OCI-LY1 (cell line): ENCODE measurements around the gene CLTCL1.

Source experiments
- EZH2 ChIP-seq: fragments of 200-600 bp; sonication (generic), shearing (Covaris generic); IDR thresholded peaks from 2 replicates; pipeline ENCODE4 v1.8.0; 2017; ENCODE audit warnings: borderline replicate concordance, mixed run types, mild to moderate bottlenecking, antibody characterized with exemption, low read length, moderate library complexity, mixed read lengths
- TF ChIP-seq, protein P1 (sequence below): fragments of 200-600 bp; sonication (generic), shearing (Covaris generic); IDR thresholded peaks from 2 replicates; pipeline ENCODE4 v1.5.1; 2017; ENCODE audit warnings: mild to moderate bottlenecking, antibody characterized with exemption, low read length, moderate library complexity, mixed read lengths

DNA sequence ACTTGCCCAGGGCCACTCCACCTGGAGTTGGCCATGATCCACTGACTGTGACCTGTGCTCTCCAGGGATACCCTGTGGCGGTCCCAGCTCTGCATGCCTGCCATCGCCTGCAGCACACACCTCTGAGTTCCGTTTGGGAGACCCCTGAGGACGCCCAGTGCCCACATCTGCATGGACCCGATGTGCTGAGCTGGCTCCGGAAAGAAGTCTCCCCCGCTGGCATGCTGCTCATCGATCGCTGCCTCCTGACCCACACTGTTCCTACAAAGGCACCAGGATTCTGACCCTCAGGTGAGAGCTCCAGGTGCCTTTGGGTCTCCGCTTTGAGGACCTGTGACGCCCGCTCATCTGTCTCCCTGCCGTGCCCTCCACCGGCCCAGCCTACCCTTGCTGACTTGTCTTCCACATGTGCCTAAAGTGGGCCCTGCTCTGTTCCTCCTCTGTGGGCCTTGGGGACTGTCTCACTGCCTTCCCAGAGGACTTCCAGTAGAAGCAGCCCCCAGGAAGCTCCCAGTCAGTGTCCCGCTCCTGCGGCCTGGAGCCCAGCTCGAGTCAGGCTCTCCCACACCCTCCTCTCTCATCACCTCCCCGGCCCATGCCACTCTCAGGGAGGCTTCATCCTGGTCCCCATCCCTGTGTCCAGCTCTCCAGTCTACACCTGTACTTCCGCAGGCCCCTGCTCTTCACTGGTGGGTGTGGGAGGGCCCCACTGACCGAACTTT is 107.1 kb downstream of the CLTCL1 start:
- TF ChIP-seq, protein P1, sequence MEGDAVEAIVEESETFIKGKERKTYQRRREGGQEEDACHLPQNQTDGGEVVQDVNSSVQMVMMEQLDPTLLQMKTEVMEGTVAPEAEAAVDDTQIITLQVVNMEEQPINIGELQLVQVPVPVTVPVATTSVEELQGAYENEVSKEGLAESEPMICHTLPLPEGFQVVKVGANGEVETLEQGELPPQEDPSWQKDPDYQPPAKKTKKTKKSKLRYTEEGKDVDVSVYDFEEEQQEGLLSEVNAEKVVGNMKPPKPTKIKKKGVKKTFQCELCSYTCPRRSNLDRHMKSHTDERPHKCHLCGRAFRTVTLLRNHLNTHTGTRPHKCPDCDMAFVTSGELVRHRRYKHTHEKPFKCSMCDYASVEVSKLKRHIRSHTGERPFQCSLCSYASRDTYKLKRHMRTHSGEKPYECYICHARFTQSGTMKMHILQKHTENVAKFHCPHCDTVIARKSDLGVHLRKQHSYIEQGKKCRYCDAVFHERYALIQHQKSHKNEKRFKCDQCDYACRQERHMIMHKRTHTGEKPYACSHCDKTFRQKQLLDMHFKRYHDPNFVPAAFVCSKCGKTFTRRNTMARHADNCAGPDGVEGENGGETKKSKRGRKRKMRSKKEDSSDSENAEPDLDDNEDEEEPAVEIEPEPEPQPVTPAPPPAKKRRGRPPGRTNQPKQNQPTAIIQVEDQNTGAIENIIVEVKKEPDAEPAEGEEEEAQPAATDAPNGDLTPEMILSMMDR = no peak
- TF ChIP-seq EZH2 = no peak
